ENCODE measurements around the gene RPAP2. TPM values are rescaled to one million over a fixed set of nuclear protein-coding genes. Genes with fewer than 3 reads are reported as not detected.
"Not testable (repeated sequence)": the region's sequence is repeated elsewhere in the genome, so short reads cannot be mapped to it uniquely, and the experiment has no call there.

Gene RPAP2
- total RNA-seq, 2 experiments from 2014 or later: 8.6 to 21.9 TPM

DNA sequence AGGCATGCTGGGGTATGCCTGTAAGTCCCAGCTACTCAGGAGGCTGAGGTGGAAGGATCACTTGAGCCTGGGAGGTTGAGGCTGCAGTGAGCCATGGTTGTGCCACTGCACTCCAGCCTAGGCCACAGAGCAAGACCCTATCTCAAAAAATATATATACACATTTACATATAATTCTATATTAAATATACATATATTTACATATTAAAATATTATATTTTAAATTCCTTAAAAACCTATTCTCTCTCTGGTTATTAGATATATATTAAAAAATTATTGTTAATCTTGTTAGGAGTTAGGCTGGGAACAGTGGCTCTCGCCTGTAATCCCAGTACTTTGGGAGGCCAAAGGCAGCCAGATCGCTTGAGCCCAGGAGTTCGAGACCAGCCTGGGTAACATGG, 22.8 kb upstream of the RPAP2 start:
- no peak overlapping the region for H3K27ac ChIP-seq (ENCODE audit: low read depth, low read length, poor library complexity, severe bottlenecking)
- no TSS peak for BruUV-seq (replicated peaks)
- H4K20me1 ChIP-seq (ENCODE audit: insufficient read depth, low read length): no peaks in the 10 kb centered on the region
- no peak overlapping the region for H3K4me3 ChIP-seq (ENCODE audit: low read depth, low read length, poor library complexity, severe bottlenecking)
- CTCF ChIA-PET (ENCODE audit: unreplicated experiment): no interaction called here
- no peaks in the 10 kb centered on the region for H3K4me1 ChIP-seq (ENCODE audit: insufficient read depth, low read length, poor library complexity, severe bottlenecking)
- no peak overlapping the region for H2AFZ ChIP-seq (ENCODE audit: low read length)
- peaks cover 64% of the 10 kb centered on the region for H3K36me3 ChIP-seq (ENCODE audit: insufficient read depth, low read length)
- H3K79me2 ChIP-seq (ENCODE audit: insufficient read depth, low read depth, low read length): no peaks in the 10 kb centered on the region
- no peaks in the 10 kb centered on the region for H3K9me2 ChIP-seq (ENCODE audit: insufficient read depth, low read length)
- DNase-seq (ENCODE audit: low spot score): no peak
- intact Hi-C loops (cut with micrococcal nuclease; ENCODE audit: unreplicated experiment): no loop called here
- no peak overlapping the region for H3K4me2 ChIP-seq (ENCODE audit: low read length)
- no peaks in the 10 kb centered on the region for H3K9me3 ChIP-seq (ENCODE audit: low read length)
- POLR2A ChIA-PET: no interaction called here
- TF ChIP-seq EZH2phosphoT487 (IDR thresholded peaks at IDR 0.05; ENCODE audit: borderline replicate concordance, low read depth, low read length): no peak
- TF ChIP-seq, protein P1, sequence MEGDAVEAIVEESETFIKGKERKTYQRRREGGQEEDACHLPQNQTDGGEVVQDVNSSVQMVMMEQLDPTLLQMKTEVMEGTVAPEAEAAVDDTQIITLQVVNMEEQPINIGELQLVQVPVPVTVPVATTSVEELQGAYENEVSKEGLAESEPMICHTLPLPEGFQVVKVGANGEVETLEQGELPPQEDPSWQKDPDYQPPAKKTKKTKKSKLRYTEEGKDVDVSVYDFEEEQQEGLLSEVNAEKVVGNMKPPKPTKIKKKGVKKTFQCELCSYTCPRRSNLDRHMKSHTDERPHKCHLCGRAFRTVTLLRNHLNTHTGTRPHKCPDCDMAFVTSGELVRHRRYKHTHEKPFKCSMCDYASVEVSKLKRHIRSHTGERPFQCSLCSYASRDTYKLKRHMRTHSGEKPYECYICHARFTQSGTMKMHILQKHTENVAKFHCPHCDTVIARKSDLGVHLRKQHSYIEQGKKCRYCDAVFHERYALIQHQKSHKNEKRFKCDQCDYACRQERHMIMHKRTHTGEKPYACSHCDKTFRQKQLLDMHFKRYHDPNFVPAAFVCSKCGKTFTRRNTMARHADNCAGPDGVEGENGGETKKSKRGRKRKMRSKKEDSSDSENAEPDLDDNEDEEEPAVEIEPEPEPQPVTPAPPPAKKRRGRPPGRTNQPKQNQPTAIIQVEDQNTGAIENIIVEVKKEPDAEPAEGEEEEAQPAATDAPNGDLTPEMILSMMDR (conservative IDR thresholded peaks at IDR 0.05; ENCODE audit: low read length): no peak

DNA sequence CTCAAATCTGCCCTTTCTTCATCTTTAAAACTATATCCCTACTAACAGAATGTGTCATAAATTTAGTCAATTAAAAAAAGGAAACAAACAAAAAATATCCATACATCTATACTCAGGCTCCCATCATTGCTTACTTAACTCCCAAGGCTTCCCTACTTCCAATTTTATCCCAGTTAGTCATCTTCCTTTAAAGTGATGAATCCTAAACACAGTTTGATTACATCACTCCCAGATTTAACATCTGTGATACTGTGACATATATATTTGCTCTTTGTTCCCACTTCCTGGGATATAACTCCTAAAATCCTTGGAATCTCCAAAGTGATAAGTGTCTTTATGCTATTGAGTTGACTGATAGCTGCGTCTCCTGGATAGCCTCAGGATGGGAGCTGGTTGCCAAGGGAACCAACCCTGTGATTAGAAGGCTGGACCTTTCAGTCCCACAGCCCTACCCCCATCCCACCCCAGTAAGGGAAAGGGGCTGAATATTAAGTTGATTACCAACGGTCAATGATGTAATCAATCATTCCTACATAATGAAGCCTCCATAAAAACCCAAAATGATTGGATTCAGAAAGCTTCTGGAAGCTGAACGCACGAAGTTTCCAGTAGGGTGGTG, 21.6 kb upstream of the RPAP2 start:
- peaks cover 58% of the 10 kb centered on the region for H3K36me3 ChIP-seq (ENCODE audit: insufficient read depth, low read length)
- H2AFZ ChIP-seq (ENCODE audit: low read length): no peak overlapping the region
- no TSS peak for BruUV-seq (replicated peaks)
- TF ChIP-seq, protein P1 (conservative IDR thresholded peaks at IDR 0.05; ENCODE audit: low read length): no peak
- no peak for TF ChIP-seq EZH2phosphoT487 (IDR thresholded peaks at IDR 0.05; ENCODE audit: borderline replicate concordance, low read depth, low read length)
- H3K27ac ChIP-seq (ENCODE audit: low read depth, low read length, poor library complexity, severe bottlenecking): no peak overlapping the region
- no peaks in the 10 kb centered on the region for H3K4me1 ChIP-seq (ENCODE audit: insufficient read depth, low read length, poor library complexity, severe bottlenecking)
- intact Hi-C loops (cut with micrococcal nuclease; ENCODE audit: unreplicated experiment): no loop called here
- no peaks in the 10 kb centered on the region for H3K9me2 ChIP-seq (ENCODE audit: insufficient read depth, low read length)
- ChIA-PET CTCF (ENCODE audit: unreplicated experiment) (no interaction called here), POLR2A (no interaction called here)
- no peaks in the 10 kb centered on the region for H3K9me3 ChIP-seq (ENCODE audit: low read length)
- no peaks in the 10 kb centered on the region for H4K20me1 ChIP-seq (ENCODE audit: insufficient read depth, low read length)
- no peaks in the 10 kb centered on the region for H3K79me2 ChIP-seq (ENCODE audit: insufficient read depth, low read depth, low read length)
- no peak overlapping the region for H3K4me3 ChIP-seq (ENCODE audit: low read depth, low read length, poor library complexity, severe bottlenecking)
- no peak overlapping the region for H3K4me2 ChIP-seq (ENCODE audit: low read length)
- DNase-seq (ENCODE audit: low spot score): no peak

DNA sequence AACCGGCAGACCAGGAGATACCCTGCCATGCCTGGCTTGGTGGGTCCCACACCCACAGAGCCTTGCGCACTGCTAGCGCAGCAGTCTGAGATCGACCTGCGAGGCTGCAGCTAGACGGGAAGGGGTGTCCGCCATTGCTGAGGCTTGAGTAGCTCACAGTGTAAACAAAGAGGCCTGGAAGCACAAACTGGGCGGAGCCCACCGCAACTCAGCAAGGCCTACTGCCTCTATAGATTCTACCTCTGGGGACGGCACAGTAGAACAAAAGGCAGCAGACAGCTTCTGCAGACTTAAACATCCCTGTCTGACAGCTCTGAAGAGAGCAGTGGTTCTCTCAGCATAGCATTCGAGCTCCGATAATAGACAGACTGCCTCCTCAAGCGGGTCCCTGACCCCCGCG, 19.1 kb upstream of the RPAP2 start:
- H3K4me3 ChIP-seq (ENCODE audit: low read depth, low read length, poor library complexity, severe bottlenecking); H2AFZ ChIP-seq (ENCODE audit: low read length); DNase-seq (ENCODE audit: low spot score); intact Hi-C loops (cut with micrococcal nuclease; ENCODE audit: unreplicated experiment); CTCF ChIA-PET (ENCODE audit: unreplicated experiment); H3K4me1 ChIP-seq (ENCODE audit: insufficient read depth, low read length, poor library complexity, severe bottlenecking); H4K20me1 ChIP-seq (ENCODE audit: insufficient read depth, low read length); BruUV-seq (replicated peaks); H3K79me2 ChIP-seq (ENCODE audit: insufficient read depth, low read depth, low read length); H3K27ac ChIP-seq (ENCODE audit: low read depth, low read length, poor library complexity, severe bottlenecking); H3K9me3 ChIP-seq (ENCODE audit: low read length); H3K4me2 ChIP-seq (ENCODE audit: low read length); H3K9me2 ChIP-seq (ENCODE audit: insufficient read depth, low read length): not testable (repeated sequence)
- POLR2A ChIA-PET: interaction anchor here (0.6 kb wide), 1 partner anchor 527 kb away, joined by 11 read pairs; no protein-coding TSS in a partner anchor
- peaks cover 41% of the 10 kb centered on the region for H3K36me3 ChIP-seq (ENCODE audit: insufficient read depth, low read length)

DNA sequence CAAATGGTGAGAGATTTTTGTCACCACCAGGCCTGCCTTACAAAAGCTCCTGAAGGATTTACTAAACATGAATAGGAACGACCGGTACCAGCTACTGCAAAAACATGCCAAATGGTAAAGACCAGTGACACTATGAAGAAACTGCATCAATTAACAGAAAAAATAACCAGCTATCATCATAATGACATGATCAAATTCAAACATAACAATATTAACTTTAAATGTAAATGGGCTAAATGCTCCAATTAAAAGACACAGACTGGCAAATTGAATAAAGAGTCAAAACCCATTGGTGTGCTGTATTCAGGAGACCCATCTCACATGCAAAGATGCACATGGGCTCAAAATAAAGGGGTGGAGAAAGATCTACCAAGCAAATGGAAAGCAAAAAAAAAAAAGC, 17.4 kb upstream of the RPAP2 start:
- intact Hi-C loops (cut with micrococcal nuclease; ENCODE audit: unreplicated experiment); H3K4me2 ChIP-seq (ENCODE audit: low read length); DNase-seq (ENCODE audit: low spot score); H4K20me1 ChIP-seq (ENCODE audit: insufficient read depth, low read length); H3K9me2 ChIP-seq (ENCODE audit: insufficient read depth, low read length); H3K4me1 ChIP-seq (ENCODE audit: insufficient read depth, low read length, poor library complexity, severe bottlenecking); CTCF ChIA-PET (ENCODE audit: unreplicated experiment); H3K27ac ChIP-seq (ENCODE audit: low read depth, low read length, poor library complexity, severe bottlenecking); BruUV-seq (replicated peaks); H3K79me2 ChIP-seq (ENCODE audit: insufficient read depth, low read depth, low read length); H3K4me3 ChIP-seq (ENCODE audit: low read depth, low read length, poor library complexity, severe bottlenecking); H3K9me3 ChIP-seq (ENCODE audit: low read length); H2AFZ ChIP-seq (ENCODE audit: low read length): not testable (repeated sequence)
- H3K36me3 ChIP-seq (ENCODE audit: insufficient read depth, low read length): peaks cover 40% of the 10 kb centered on the region
- POLR2A ChIA-PET: interaction anchor here (0.7 kb wide), 2 partner anchors 81 to 296 kb away, joined by 3 to 4 read pairs; no protein-coding TSS in a partner anchor
